Right ventricle myocardium superior (tissue), 1 donor: Measurements from ENCODE around the gene TMED10. TPM values are rescaled to one million over a fixed set of nuclear protein-coding genes. Genes with fewer than 3 reads are reported as not detected.
"Not testable (repeated sequence)": the region's sequence is repeated elsewhere in the genome, so short reads cannot be mapped to it uniquely, and the experiment has no call there.

Source experiments
- ATAC-seq: fragments of 200-7000 bp; cut with Tn5 transposase; one replicate; pipeline ENCODE4 v1.9.1; 2020; ENCODE audit warnings: mild to moderate bottlenecking; ENCODE audit not compliant: poor library complexity
- DNase-seq: peaks from one replicate; pipeline ENCODE4 v3.0.0-alpha.2; 2020
- intact Hi-C: fragments of 100-400 bp; cut with DNase I; formaldehyde crosslinking; loops from one replicate; pipeline ENCODE4 v1.11.2; 2022
- total RNA-seq: library from RNA; stranded (reverse); fragmentation: NEBNext Ultra II Directional; extraction: Animal tissue kit (Norgen Biotek cat#: 25700); gene quantifications from one replicate; pipeline ENCODE4 v1.2.1, GENCODE V29; 2021
- donor health status: DM: no; HTN: yes; CAD: no; lungs with severe emphysema.

TMED10 gene
- total RNA-seq, 1 donor from 2014 or later = 235 TPM

DNA sequence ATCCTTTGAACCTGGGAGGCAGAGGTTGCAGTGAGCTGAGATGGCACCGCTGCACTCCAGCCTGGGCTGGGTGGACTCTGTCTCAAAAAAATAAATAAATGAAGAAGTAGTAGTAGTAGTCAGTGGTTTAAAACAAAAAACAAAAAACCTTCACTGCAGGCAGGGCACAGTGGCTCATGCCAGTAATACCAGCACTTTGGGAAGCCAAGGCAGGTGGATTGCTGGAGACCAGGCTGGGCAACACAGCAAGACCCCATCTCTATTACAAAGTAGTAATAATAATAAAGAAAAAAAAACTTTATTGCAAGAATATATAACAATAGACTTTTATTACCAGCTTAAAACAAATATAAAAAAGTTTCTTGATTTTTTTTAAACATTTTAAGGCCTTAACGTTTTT, 35.8 kb downstream of the TMED10 start:
- intact Hi-C loops = no loop called here
- no peak for ATAC-seq
- DNase-seq = no peak

DNA sequence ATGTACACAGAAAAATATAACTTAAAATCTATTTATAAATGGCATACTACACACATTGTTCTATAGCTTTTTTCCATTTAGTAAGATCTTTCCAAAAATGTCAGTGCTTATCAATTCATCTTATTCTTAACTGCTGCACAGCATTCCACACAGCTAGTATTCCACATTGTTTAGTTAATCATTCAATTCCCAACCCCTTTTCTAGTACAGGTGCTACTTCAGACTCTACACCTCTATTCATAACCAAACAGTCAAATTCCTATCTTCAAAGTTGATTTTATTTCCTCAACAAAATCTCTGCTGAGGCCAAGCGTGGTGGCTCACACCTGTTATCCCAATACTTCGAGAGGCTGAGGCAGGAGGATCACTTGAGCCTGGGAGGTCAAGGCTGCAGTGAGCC, 37.2 kb downstream of the TMED10 start:
- intact Hi-C loops = no loop called here
- no peak for DNase-seq
- no peak for ATAC-seq

DNA sequence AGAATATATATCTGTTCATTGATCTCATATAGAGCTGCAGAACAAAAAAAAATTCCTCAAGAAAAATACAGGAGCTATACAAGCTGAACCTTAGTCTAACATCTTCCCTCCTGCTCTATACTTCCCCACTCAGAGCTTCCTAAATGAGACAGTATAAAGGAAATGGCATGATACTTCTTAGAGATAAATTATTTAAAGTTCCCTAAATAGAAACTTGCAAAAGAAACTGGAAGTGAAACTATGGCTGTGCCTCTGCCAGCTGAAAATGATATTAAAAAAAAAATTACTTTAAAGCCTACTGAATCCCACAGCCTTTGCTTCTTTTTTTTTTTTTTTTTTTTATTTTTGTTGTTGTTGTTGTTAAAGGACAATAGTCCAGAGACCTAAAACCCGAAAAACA, 37.9 kb downstream of the TMED10 start:
- ATAC-seq = peak; percentile 17
- intact Hi-C loops = no loop called here

DNA sequence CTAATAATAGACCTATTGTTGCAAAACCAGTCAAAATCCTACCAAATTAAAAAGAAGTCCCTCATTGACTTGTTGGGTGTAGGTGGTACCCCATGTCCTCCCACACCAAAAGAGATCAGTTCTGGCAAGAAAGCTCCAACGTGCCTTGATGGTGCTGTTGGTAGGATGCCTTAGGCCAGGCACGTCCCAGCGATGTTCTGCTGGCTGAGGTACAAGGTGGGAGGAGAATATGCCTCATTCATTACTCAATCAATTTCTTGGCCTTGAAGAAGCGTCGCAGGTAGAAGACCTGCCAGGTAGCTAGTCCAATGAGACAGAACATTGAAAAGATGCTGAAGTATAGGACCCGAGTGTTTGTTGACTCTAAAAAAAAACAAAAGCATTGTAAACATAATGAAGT, 41.8 kb downstream of the TMED10 start:
- intact Hi-C loops = no loop called here
- DNase-seq (no peak), ATAC-seq (no peak)

More for the DNA sequence above, 37.9 kb downstream of the TMED10 start:
- DNase-seq = no peak

DNA sequence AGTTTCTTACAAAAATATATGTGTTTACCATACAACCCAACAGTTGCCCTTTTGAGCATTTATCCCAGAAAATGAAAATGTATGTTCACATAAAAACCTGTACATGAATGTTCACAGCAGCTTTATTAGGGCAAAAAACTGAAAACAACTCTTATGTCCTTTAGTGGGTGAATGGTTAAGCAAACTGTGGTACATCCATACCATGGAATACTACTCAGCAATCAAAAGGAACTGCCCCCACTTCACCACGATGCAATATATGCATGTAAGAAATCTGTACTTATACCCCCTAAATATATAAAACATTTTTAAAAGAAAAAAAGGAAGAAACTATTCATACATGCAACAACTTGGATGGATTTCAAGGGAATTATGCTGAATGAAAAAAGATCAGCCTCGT, 42.8 kb downstream of the TMED10 start:
- no peak for DNase-seq
- ATAC-seq = no peak
- intact Hi-C loops = no loop called here

DNA sequence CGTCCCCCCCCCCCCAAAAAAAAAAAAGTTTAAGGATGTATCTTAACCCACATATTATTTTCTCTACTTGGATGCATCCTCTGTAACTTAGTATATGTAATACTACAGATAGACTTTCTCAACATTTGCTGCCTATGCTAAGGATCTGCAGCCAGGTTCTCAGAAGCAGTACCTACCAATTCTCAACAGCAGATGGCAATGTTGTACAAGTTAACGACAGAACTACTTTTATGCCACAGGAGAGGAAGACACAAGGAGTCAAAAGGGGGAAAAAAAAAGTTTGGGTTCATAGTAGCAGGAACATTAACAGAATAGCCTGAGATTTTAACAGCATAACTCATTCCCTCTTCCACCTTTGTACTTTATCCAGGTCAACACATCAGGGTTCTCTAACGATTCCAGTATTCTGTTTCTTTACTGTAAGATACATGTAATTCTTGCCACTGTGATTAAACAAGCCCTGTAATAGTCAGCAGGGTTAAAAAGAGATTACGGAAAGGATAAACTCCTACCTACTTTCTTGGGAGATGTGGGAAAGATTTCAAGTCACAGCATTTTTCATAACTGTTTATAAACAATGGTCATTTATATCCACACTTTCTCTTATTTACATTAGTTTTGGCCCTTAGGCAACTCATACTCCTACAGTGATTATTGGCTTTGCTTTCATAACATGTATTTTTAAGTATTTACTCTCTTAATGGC, 43.9 kb downstream of the TMED10 start:
- DNase-seq = no peak
- intact Hi-C loops = no loop called here

DNA sequence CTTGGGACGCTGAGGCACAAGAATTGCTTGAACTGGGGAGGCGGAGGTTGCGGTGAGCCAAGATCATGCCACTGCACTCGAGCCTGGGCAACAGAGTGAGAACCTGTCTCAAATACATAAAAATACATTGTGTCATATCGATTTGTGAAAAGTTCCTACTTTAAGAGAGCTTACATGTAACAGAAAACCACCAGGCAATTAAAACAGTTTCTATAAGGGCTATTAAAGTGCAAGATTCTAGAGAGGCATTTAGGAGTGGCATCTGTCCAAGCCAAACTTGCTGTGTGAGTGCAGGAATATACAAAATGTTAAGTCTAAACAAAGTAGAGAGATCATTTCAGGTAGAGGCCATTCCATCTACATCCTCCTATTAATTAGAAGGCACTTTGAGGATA, 47.8 kb downstream of the TMED10 start:
- no peak for ATAC-seq
- intact Hi-C loops = loop anchor here (5.0 kb wide), 1 partner anchor 359 kb away; no protein-coding TSS in a partner anchor
- DNase-seq = no peak

More for the DNA sequence above, 43.9 kb downstream of the TMED10 start:
- peak; percentile 80 for ATAC-seq

DNA sequence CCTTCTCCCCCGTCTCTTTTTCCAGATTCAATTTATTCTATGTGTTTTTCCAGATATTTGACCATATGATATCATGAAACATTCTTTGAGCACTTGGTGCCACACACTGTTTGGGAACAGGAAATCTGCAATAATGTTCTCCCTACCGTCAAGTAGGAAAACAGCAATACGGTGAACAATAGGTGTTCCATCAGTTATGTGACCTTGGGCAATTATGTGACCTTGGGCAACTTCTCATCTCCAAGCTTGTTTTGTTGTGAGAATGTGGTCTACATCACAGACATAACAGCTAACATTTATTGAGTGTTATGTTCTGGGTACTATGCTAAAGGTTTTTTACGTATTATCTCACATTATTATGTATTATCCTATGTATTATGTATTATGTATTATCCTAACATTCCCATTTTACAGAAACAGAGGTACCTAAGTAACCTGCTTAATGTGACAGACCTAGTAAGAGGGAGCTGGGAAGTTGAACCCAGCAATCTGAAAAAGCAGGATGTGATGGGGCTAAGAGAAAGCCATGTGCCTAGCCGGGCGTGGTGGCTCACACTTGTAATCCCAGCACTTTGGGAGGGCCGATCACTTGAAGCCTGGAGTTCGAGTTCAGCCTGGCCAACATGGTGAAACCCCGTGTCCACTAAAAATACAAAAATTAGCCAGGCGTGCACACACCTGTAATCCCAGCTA, 48.4 kb downstream of the TMED10 start:
- intact Hi-C loops = loop anchor here (5.0 kb wide), 1 partner anchor 359 kb away; no protein-coding TSS in a partner anchor
- DNase-seq = no peak
- no peak for ATAC-seq

DNA sequence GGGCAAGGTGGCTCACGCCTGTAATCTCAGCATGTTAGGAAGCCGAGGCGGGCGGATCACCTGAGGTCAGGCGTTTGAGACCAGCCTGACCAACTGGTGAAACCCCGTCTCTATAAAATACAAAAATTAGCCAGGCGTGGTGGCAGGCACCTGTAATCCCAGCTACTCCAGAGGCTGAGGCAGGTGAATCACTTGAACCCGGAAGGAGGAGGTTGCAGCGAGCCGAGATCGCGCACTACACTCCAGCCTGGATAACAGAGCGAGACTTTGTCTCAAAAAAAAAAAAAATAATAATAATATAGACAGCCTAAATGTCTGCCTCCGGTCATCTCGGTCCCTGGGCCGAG, 49.0 kb downstream of the TMED10 start:
- not testable (repeated sequence) for DNase-seq

DNA sequence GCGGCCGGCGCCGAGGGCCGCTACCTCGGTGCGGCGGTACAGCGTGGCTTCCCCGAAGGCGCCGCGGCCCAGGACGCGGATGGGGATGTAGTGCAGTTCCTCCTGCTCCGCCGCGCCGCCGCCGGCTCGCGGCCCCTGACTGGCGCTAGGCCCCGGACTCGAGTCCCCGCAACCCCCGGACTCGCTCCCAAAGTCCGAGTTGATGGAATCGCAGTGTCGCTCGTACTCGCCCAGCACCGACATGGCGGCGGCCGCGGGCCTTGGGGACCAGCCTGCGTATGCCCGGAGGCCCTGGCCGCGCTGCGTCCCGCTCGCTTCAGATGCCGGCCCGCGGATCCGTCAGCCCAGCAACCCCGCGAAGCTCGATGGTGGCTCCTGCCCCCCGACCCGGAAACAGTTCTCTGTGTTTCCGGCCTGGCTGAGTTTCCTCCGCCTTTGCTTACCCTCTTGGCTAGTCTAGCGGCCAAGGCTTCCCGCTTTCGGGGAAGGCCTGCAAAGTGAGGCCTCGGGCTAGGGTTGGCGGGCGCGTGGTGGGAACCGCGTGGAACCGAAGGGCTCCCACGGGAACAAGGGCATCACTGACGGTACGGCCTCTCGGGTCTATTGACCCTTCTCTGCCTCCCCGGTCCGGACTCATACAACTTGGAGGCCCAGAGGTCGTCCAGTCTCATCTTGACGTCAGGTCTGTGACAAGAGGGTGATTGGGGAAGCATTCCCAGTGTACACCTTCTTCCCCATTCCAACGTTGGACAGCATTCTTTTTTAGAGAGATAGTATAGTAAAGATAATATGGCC, 49.5 kb downstream of the TMED10 start, which contains the start of gene NEK9:
Gene NEK9 (minus strand): TSS at position 370 of the 795 bp plus-strand sequence. CDS start 127 bp downstream, at position 243.
- ATAC-seq (peak; percentile 97), DNase-seq (peak; percentile 95)
- intact Hi-C loops = loop anchor here (5.0 kb wide), 1 partner anchor 360 kb away; no protein-coding TSS in a partner anchor

More for the DNA sequence above, 49.0 kb downstream of the TMED10 start:
- ATAC-seq = not testable (repeated sequence)
- intact Hi-C loops = loop anchor here (5.0 kb wide), 1 partner anchor 360 kb away; no protein-coding TSS in a partner anchor

DNA sequence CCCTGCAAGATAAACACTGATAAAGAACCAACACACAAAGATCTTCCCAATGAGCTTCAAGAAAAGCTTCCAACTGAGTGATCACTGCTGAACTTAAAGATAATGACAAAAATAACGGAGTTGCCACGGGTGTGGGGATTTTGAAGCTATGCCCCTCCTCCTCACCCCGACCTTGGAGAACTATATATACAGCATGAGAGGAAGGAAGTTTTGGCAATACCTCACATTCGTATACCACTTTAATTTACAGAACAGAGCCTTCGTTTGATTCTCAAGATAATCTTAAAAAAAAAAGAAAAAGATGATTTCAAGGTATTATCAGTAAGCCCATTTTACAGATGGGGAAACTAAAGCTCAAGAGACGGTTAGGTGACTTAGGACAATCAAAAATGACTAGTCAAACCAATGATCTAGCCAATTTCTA, 50.3 kb downstream of the TMED10 start:
- intact Hi-C loops = loop anchor here (5.0 kb wide), 1 partner anchor 361 kb away; no protein-coding TSS in a partner anchor
- ATAC-seq (no peak), DNase-seq (no peak)

DNA sequence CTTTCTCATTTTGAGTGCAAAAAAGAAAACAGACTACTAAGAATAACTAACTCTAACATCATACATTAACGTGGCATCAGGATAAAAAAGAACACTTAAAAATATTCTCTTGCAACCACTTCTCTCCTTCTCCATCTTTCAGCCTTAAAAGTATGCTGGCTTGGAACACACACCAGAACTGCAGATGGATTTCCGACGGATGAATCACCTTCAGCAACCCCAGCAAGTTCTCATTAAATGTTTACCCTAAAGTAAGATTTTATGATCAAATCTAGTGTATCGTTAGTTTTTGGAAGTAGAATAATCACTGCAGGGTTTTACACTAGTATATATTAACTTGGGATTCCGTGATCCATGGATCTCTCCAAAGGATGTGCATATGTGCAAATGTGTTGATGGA, 50.8 kb downstream of the TMED10 start:
- DNase-seq = no peak
- intact Hi-C loops = loop anchor here (5.0 kb wide), 1 partner anchor 362 kb away; no protein-coding TSS in a partner anchor
- no peak for ATAC-seq

DNA sequence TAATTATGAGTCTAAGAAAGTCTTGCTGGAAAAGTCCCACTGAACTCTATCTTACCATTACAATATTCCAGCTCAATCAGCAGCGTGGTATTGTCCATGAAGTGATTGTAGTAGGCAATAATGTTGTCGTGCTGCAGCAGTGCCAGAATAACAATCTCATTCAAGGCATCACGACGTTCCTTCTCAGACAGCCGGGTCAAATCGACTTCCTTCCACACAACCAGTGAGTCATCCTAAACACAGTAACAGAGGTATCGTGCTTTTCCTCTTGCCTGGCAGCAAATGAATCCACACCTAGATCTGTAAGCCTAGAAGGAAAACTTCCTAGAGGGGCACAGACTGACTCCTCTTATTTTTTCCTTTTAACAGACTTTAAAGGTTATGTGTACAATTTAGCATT, 52.4 kb downstream of the TMED10 start:
- intact Hi-C loops = no loop called here
- no peak for DNase-seq
- no peak for ATAC-seq

DNA sequence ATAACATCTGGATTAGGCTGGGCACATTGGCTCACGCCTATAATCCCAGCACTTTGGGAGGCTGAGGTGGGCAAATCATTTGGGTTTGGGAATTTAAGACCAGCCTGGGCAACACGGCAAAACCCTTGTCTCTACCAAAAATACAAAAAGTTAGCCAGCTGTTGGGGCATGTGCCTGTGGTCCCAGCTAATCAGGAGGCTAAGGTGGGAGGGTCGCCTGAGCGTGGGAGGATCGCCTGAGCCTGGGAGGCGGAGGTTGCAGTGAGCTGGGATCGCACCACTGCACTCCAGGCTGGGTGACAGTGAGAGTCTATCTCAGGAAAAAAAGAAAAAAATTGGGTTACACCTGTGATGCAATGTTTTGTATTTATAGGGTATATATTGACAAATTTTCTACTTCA, 54.9 kb downstream of the TMED10 start:
- intact Hi-C loops = no loop called here
- no peak for ATAC-seq
- DNase-seq = no peak

DNA sequence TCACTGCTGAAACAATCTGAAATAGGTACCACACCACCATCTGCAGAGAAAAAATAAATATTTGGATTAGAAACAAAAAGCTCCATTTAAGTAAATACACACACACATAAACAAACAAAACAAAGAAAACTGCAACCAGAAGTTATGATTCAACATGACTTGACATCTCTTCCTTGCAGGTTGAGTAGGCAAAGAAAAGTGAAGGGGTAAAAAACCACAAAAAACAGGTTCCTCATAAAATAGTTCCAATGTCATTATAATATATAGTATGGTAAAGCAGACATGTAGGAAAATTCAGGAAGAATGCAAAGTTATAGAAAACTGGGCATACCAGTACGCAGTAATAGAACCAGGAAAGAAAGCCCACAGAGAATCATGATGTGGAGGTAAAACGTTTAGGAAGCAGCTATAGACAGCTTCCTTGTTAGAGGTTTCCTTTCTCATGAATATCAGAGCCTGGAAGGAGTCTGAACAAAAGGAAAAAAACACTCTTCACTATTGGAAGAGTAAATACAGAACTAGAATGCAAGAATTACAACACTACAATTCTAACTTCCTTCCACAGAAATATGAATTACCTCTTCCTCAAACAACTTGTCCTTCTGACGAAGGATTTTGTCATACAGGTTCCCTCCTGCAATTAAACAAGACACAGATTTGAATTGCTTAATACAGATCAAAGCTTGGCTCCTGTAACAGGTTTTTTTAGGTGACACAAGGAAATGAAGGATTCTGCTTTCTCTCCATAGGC, 55.7 kb downstream of the TMED10 start:
- no peak for ATAC-seq
- DNase-seq = no peak
- intact Hi-C loops = no loop called here

DNA sequence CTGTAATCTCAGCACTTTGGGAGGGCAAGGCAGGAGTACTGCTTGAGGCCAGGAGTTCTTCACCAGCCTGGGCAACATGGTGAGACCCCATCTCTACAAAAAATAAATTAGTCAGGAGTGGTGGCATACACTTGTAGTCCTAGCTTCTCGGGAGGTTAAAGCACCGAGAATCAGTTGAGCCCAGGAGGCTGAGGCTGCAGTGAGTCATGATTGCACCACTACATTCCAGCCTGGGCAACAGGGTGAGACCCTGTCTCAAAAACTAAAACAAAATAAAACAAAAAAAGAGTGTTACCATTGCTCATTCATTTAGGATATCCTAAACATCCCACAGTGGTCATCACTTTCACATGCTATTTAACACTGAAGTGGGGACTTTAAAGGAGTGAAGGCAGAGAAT, 57.4 kb downstream of the TMED10 start:
- ATAC-seq = no peak
- DNase-seq = no peak
- intact Hi-C loops = no loop called here

DNA sequence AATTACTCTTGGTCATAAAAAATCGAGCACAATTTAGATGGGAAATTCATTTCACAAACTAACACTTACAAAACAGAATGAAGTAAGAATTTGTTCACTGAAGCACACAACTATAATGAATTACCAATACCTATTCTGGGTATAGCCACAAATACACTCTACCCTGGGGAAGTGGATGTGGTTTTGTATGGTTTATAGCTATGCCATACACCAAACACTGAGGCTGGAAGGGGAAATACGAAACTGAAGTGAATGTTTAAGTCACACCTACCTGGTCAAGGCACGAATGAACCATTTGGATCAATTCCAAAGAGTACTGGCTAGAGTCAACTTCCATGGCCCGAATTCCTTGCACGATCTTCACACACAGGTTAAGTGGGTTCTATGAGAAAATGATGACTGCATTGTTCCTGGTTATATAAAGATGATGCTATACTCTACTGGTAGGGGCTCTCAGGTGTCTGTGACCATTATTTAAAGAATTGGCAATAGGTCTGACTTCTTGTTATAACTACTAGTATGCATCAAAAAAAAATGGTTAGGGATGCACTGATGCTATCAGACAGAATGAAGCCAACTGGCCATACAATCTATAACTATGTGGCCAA, 62.4 kb downstream of the TMED10 start:
- intact Hi-C loops = no loop called here
- no peak for ATAC-seq
- DNase-seq = no peak

DNA sequence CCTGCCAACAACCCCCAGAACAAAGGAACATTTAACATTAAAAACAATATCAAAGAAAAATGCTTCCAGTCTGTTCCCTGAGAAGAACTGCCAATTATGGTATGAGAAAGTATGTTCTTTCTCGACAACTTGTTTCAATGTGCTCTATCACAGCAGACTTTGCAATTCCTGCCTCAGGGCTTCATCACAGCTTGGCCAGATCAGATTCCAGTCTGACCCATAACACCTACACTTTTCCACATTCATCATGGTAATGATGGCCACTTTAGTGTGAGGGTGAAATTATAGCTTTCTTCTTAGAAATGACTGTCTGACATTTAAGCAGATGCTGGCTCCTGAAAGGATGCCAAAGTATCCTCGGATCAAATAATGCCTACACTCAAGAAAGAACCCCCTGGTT, 66.5 kb downstream of the TMED10 start:
- ATAC-seq (no peak), DNase-seq (no peak)
- intact Hi-C loops = no loop called here
